ENCODE results near the gene RMDN2.

Gene RMDN2

GRCh38 chr2:37925063-37925897, at the start of gene RMDN2 (continued):
- TF ChIP-seq ZBTB10 (tag by site-specific recombination; IDR thresholded peaks at IDR 0.05): no peak; the same call in 1 of the 2 replicates
- no peak for TF ChIP-seq ZNF48 (tag by site-specific recombination; IDR thresholded peaks at IDR 0.05)
- no peak for TF ChIP-seq AEBP2 (tag by site-specific recombination; IDR thresholded peaks at IDR 0.05; ENCODE audit: borderline replicate concordance)
- 0 out of 2 replicates have a peak, but pooled peaks have one; percentile 42 for TF ChIP-seq ZNF843 (tag by site-specific recombination; IDR thresholded peaks at IDR 0.05)
- TF ChIP-seq ZEB2 (tag by site-specific recombination; IDR thresholded peaks at IDR 0.05): 0 out of 2 replicates have a peak, but pooled peaks have one; percentile 53
- peak; percentile 79 for TF ChIP-seq ZNF362 (tag by site-specific recombination; IDR thresholded peaks at IDR 0.05)
- peak; percentile 44 for TF ChIP-seq ZFP37 (tag by site-specific recombination; IDR thresholded peaks at IDR 0.05)
- TF ChIP-seq GFI1B (tag by site-specific recombination; IDR thresholded peaks at IDR 0.05): no peak
- TF ChIP-seq REPIN1 (tag by site-specific recombination; IDR thresholded peaks at IDR 0.05; ENCODE audit: low read depth): no peak
- peak; percentile 81 for TF ChIP-seq CTCF (tag by site-specific recombination; IDR thresholded peaks at IDR 0.05)
- peak; percentile 74 for TF ChIP-seq KLF9 (tag by site-specific recombination; IDR thresholded peaks at IDR 0.05; ENCODE audit: low read depth)
- TF ChIP-seq ZNF555 (tag by site-specific recombination; conservative IDR thresholded peaks at IDR 0.05): no peak
- TF ChIP-seq ZNF2 (tag by site-specific recombination; IDR thresholded peaks at IDR 0.05): 0 out of 2 replicates have a peak, but pooled peaks have one; percentile 53
- TF ChIP-seq ZNF366 (tag by site-specific recombination; conservative IDR thresholded peaks at IDR 0.05): no peak
- no peak for TF ChIP-seq ELK4 (IDR thresholded peaks at IDR 0.05; ENCODE audit: borderline replicate concordance, low read depth, low read length)
- TF ChIP-seq RBAK (tag by site-specific recombination; IDR thresholded peaks at IDR 0.05): no peak
- TF ChIP-seq ZNF488 (tag by site-specific recombination; IDR thresholded peaks at IDR 0.05): no peak
- TF ChIP-seq ZNF23 (tag by site-specific recombination; IDR thresholded peaks at IDR 0.05; ENCODE audit: borderline replicate concordance): no peak
- no peak for TF ChIP-seq ZNF202 (tag by site-specific recombination; IDR thresholded peaks at IDR 0.05; ENCODE audit: borderline replicate concordance)
- no peak for TF ChIP-seq ZNF837 (tag by site-specific recombination; IDR thresholded peaks at IDR 0.05)
- TF ChIP-seq ZBTB7A (tag by site-specific recombination; IDR thresholded peaks at IDR 0.05; ENCODE audit: low read depth): no peak; the same call in 1 of the 2 replicates
- TF ChIP-seq ZNF398 (tag by site-specific recombination; IDR thresholded peaks at IDR 0.05): peak; percentile 75
- no peak for TF ChIP-seq TCF7L2 (IDR thresholded peaks at IDR 0.05; ENCODE audit: borderline replicate concordance, low read depth, low read length)
- no peak for TF ChIP-seq ZNF621 (tag by site-specific recombination; IDR thresholded peaks at IDR 0.05)
- no peak for TF ChIP-seq KLF16 (tag by site-specific recombination; IDR thresholded peaks at IDR 0.05)
- TF ChIP-seq ZNF18 (tag by site-specific recombination; IDR thresholded peaks at IDR 0.05): no peak

Data from HEK293 (cell line).